Measurements from ENCODE around the gene AGRP. TPM values are rescaled to one million over a fixed set of nuclear protein-coding genes. Genes with fewer than 3 reads are reported as not detected.

Gene AGRP
- total RNA-seq, 2 experiments from 2014 or later = not detected

- DNase-seq (ENCODE audit: low spot score) = peak; percentile 97
- H3K4me3 ChIP-seq (ENCODE audit: low read depth, low read length, poor library complexity, severe bottlenecking) = peak overlapping the region; percentile 69
- peak overlapping the region; percentile 86; the same call in 1 of the 2 replicates for H2AFZ ChIP-seq (ENCODE audit: low read length)
- H3K36me3 ChIP-seq (ENCODE audit: insufficient read depth, low read length) = no peaks in the 10 kb centered on the region
- no peaks in the 10 kb centered on the region for H3K9me3 ChIP-seq (ENCODE audit: low read length)
- peak overlapping the region; percentile 99 for H3K4me2 ChIP-seq (ENCODE audit: low read length)
- ChIA-PET POLR2A (interaction anchor here (0.6 to 1.8 kb wide), 11 partner anchors 11 to 1018 kb away, joined by 3 to 6 read pairs (median 4); partner anchors contain the start of genes ACD, ATP6V0D1, CARMIL2 and FHOD1), CTCF (ENCODE audit: unreplicated experiment) (interaction anchor here (0.6 to 2.3 kb wide), 17 partner anchors 8 to 414 kb away, joined by 3 to 14 read pairs (median 4); partner anchors contain the start of genes ACD, ATP6V0D1, C16orf86 and CARMIL2)
- H3K27ac ChIP-seq (ENCODE audit: low read depth, low read length, poor library complexity, severe bottlenecking) = peak overlapping the region; percentile 89
- intact Hi-C loops (cut with micrococcal nuclease; ENCODE audit: unreplicated experiment) = loop anchor here (1.0 kb wide), 7 partner anchors 26 to 407 kb away; partner anchors contain the start of genes CARMIL2, CTCF and NUTF2
- no peaks in the 10 kb centered on the region for H3K9me2 ChIP-seq (ENCODE audit: insufficient read depth, low read length)
- peaks cover 48% of the 10 kb centered on the region for H3K4me1 ChIP-seq (ENCODE audit: insufficient read depth, low read length, poor library complexity, severe bottlenecking)
- no peaks in the 10 kb centered on the region for H4K20me1 ChIP-seq (ENCODE audit: insufficient read depth, low read length)
- H3K79me2 ChIP-seq (ENCODE audit: insufficient read depth, low read depth, low read length) = no peaks in the 10 kb centered on the region
- BruUV-seq (replicated peaks) = no TSS peak
- TF ChIP-seq CTCF (conservative IDR thresholded peaks at IDR 0.05; ENCODE audit: low read length) (peak; percentile 95), EZH2phosphoT487 (IDR thresholded peaks at IDR 0.05; ENCODE audit: borderline replicate concordance, low read depth, low read length) (no peak)
These were observed 37.9 kb upstream of the AGRP start for GRCh38 chr16:67521095-67521804.

DNA sequence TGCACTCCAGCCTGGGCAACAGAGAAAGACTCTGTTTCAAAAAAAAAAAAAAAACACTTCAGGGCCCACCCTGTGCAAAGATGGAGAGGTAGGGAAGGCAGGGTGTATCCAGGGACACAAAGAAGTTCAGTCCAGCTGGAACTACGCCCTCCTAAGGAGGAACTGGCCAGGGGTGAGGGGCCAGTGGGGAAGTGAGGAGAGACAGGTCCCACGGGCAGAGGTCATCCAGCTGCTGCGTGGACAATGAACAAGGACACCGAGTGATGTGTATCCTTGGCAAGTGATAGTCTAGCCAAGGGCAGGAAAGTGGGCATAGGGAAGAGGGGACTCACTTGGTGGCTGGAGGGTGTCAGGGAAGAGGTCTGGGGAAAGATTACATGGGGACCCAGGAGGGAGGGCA, 35.9 kb upstream of the AGRP start:
- DNase-seq (ENCODE audit: low spot score) = no peak

More for the DNA sequence above, 35.9 kb upstream of the AGRP start:
- peak overlapping the region; percentile 85 for H3K4me2 ChIP-seq (ENCODE audit: low read length)
- H4K20me1 ChIP-seq (ENCODE audit: insufficient read depth, low read length) = no peaks in the 10 kb centered on the region
- H3K9me3 ChIP-seq (ENCODE audit: low read length) = no peaks in the 10 kb centered on the region
- H3K27ac ChIP-seq (ENCODE audit: low read depth, low read length, poor library complexity, severe bottlenecking) = peak overlapping the region; percentile 91
- no peaks in the 10 kb centered on the region for H3K36me3 ChIP-seq (ENCODE audit: insufficient read depth, low read length)
- CTCF ChIA-PET (ENCODE audit: unreplicated experiment) = no interaction called here
- H3K4me1 ChIP-seq (ENCODE audit: insufficient read depth, low read length, poor library complexity, severe bottlenecking) = peaks cover 68% of the 10 kb centered on the region
- H2AFZ ChIP-seq (ENCODE audit: low read length) = no peak overlapping the region
- no TSS peak for BruUV-seq (replicated peaks)
- POLR2A ChIA-PET = no interaction called here
- H3K4me3 ChIP-seq (ENCODE audit: low read depth, low read length, poor library complexity, severe bottlenecking) = peak overlapping the region; percentile 61
- intact Hi-C loops (cut with micrococcal nuclease; ENCODE audit: unreplicated experiment) = no loop called here
- H3K9me2 ChIP-seq (ENCODE audit: insufficient read depth, low read length) = no peaks in the 10 kb centered on the region
- no peak for TF ChIP-seq EZH2phosphoT487 (IDR thresholded peaks at IDR 0.05; ENCODE audit: borderline replicate concordance, low read depth, low read length)
- no peak for TF ChIP-seq CTCF (conservative IDR thresholded peaks at IDR 0.05; ENCODE audit: low read length)
- no peaks in the 10 kb centered on the region for H3K79me2 ChIP-seq (ENCODE audit: insufficient read depth, low read depth, low read length)

All from OCI-LY7 (cell line).